A673 (cell line): ENCODE results near the gene EVX1.

Source experiments
- CTCF ChIP-seq: fragments of 300-800, 200-600 bp; sonication (generic); conservative IDR thresholded peaks from 2 replicates; pipeline ENCODE4 v1.5.1; 2017; ENCODE audit warnings: low read depth, mild to moderate bottlenecking, antibody characterized with exemption, low read length, moderate library complexity, mixed read lengths
- EZH2 ChIP-seq: fragments of 200-600 bp; sonication (generic); IDR thresholded peaks from 2 replicates; pipeline ENCODE4 v1.6.1; 2017; ENCODE audit warnings: borderline replicate concordance, low read depth, mild to moderate bottlenecking, mixed read lengths, antibody characterized with exemption, low read length; ENCODE audit not compliant: poor library complexity, severe bottlenecking

- no peak for TF ChIP-seq CTCF
- peak; percentile 88 for TF ChIP-seq EZH2
These were observed 2.4 kb upstream of the EVX1 start for GRCh38 chr7:27240015-27240731.
